Panc1 (cell line): ENCODE measurements around the gene LSMEM2. TPM values are rescaled to one million over a fixed set of nuclear protein-coding genes. Genes with fewer than 3 reads are reported as not detected.

ENCODE experiments used
- ATAC-seq: fragments of 200-7000 bp; cut with Tn5 transposase; 2 replicates; pipeline ENCODE4 v1.9.1; 2020; ENCODE audit warnings: mild to moderate bottlenecking, moderate library complexity
- BruUV-seq: library from RNA; stranded (reverse); fragments of 400-500 nt; replicated peaks from 2 replicates; lab custom pipeline; 2021; lab: Mats Ljungman, UMichigan
- CTCF ChIA-PET: fragments of 300-600 bp; sonication (Branson Sonifier 250); formaldehyde crosslinking; loops from one replicate; lab custom pipeline; 2022; ENCODE audit warnings: antibody characterized with exemption; lab: Charles Lee
- POLR2A ChIA-PET: fragments of 300-600 bp; sonication (Branson Sonifier 250); formaldehyde crosslinking; loops from one replicate; lab custom pipeline; 2022; ENCODE audit warnings: antibody characterized with exemption; lab: Charles Lee
- DNase-seq: peaks from one replicate; pipeline ENCODE4 v3.0.0-alpha.2; 2010; ENCODE audit warnings: low read depth, low spot score
- H3K27ac ChIP-seq: 2 replicates; pipeline ENCODE4 v1.5.1; 2011; ENCODE audit warnings: mild to moderate bottlenecking, low read length, inconsistent platforms
- H3K27me3 ChIP-seq: fragments of 200-500 bp; sonication (Bioruptor generic); 2 replicates; pipeline ENCODE4 v1.6.0; 2014; ENCODE audit warnings: low read length, inconsistent platforms; ENCODE audit not compliant: control insufficient read depth, insufficient read depth
- H3K36me3 ChIP-seq: fragments of 200-500 bp; sonication (Bioruptor generic); 2 replicates; pipeline ENCODE4 v1.5.1; 2014; ENCODE audit warnings: inconsistent platforms, mild to moderate bottlenecking, low read length, moderate library complexity; ENCODE audit not compliant: control insufficient read depth, insufficient read depth
- H3K4me1 ChIP-seq: 2 replicates; pipeline ENCODE4 v1.5.1; 2011; ENCODE audit warnings: inconsistent platforms, mild to moderate bottlenecking, low read length, moderate library complexity; ENCODE audit not compliant: control insufficient read depth, insufficient read depth
- H3K4me3 ChIP-seq, 2 experiments: 2 replicates each; pipeline ENCODE4 v1.5.1; 2011 to 2012; ENCODE audit warnings: low read depth in 2 of 2, low read length in 2 of 2, mild to moderate bottlenecking in 2 of 2, inconsistent platforms in 1 of 2, moderate library complexity in 1 of 2
- H3K9me3 ChIP-seq: fragments of 200-500 bp; sonication (Bioruptor generic); 2 replicates; pipeline ENCODE4 v1.5.1; 2014; ENCODE audit warnings: low read depth, mild to moderate bottlenecking, inconsistent platforms, low read length, moderate library complexity; ENCODE audit not compliant: control insufficient read depth, insufficient read depth
- CTCF ChIP-seq: fragments of 450-650 bp; IDR thresholded peaks from 2 replicates; pipeline ENCODE4 v1.5.1; 2017; ENCODE audit warnings: mild to moderate bottlenecking
- POLR2AphosphoS5 ChIP-seq: IDR thresholded peaks from 2 replicates; pipeline ENCODE4 v1.6.1; 2012; ENCODE audit warnings: mild to moderate bottlenecking, low read depth, low read length, moderate library complexity
- SIN3A ChIP-seq: IDR thresholded peaks from 2 replicates; pipeline ENCODE4 v1.6.1; 2012; ENCODE audit warnings: low read depth, mild to moderate bottlenecking, low read length, moderate library complexity, borderline replicate concordance; ENCODE audit not compliant: insufficient read depth
- TCF7L2 ChIP-seq: IDR thresholded peaks from 2 replicates; pipeline ENCODE4 v1.6.1; 2011; ENCODE audit warnings: mild to moderate bottlenecking, low read depth, low read length, inconsistent platforms
- in situ Hi-C: cut with HindIII; loops from 2 replicates; pipeline ENCODE4 v1.10.0; 2016; ENCODE audit warnings: low sequenced_read_pairs, low pct_unique_long_range_greater_than_20kb
- intact Hi-C: fragments of 100-400 bp; cut with micrococcal nuclease; formaldehyde crosslinking; loops from one replicate; pipeline ENCODE4 v1.10.0; 2022; ENCODE audit not compliant: unreplicated experiment
- total RNA-seq: library from RNA; stranded (reverse); gene quantifications from one replicate; pipeline ENCODE4 v1.2.1, GENCODE V29; 2021; ENCODE audit not compliant: unreplicated experiment
- TF ChIP-seq, protein P1 (sequence below), 2 experiments: IDR thresholded peaks; 2 replicates each; pipeline ENCODE4 v1.6.1; 2011 to 2012; ENCODE audit warnings: low read depth in 2 of 2, control low read depth in 1 of 2, low read length in 1 of 2, mild to moderate bottlenecking in 1 of 2, moderate library complexity in 1 of 2; ENCODE audit not compliant: insufficient read depth in 1 of 2

Gene LSMEM2
- total RNA-seq, 1 experiment from 2014 or later = not detected

DNA sequence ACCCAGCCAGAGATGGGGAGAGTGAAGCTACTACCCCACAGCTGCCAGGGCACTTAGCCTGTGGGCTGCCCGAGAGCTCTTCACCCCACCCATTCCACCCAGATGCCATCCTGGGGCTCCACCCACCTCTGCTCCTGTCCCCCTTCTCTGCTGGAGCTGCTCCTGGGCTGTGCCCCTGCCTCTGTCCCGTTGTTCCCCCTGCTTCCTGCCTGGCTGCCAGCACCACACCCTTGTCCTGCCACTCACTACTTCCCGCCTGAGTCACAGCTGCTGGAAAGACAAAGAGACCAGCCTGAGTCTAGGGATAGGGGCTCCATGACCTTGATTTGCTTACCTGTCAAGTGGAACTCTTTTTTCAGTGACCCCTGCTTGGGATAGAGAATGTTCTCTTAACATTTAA is 30.5 kb upstream of the LSMEM2 start:
- Histone ChIP-seq H3K4me3 (no peak overlapping the region), H3K9me3 (no peaks in the 10 kb centered on the region), H3K27ac (no peak overlapping the region), H3K27me3 (no peaks in the 10 kb centered on the region), H3K36me3 (no peaks in the 10 kb centered on the region), H3K4me1 (peaks cover 36% of the 10 kb centered on the region)
- ChIA-PET CTCF (no interaction called here), POLR2A (no interaction called here)
- no peak for TF ChIP-seq TCF7L2
- no peak for TF ChIP-seq SIN3A
- no peak for TF ChIP-seq POLR2AphosphoS5
- no peak for TF ChIP-seq CTCF
- TF ChIP-seq, protein P1, sequence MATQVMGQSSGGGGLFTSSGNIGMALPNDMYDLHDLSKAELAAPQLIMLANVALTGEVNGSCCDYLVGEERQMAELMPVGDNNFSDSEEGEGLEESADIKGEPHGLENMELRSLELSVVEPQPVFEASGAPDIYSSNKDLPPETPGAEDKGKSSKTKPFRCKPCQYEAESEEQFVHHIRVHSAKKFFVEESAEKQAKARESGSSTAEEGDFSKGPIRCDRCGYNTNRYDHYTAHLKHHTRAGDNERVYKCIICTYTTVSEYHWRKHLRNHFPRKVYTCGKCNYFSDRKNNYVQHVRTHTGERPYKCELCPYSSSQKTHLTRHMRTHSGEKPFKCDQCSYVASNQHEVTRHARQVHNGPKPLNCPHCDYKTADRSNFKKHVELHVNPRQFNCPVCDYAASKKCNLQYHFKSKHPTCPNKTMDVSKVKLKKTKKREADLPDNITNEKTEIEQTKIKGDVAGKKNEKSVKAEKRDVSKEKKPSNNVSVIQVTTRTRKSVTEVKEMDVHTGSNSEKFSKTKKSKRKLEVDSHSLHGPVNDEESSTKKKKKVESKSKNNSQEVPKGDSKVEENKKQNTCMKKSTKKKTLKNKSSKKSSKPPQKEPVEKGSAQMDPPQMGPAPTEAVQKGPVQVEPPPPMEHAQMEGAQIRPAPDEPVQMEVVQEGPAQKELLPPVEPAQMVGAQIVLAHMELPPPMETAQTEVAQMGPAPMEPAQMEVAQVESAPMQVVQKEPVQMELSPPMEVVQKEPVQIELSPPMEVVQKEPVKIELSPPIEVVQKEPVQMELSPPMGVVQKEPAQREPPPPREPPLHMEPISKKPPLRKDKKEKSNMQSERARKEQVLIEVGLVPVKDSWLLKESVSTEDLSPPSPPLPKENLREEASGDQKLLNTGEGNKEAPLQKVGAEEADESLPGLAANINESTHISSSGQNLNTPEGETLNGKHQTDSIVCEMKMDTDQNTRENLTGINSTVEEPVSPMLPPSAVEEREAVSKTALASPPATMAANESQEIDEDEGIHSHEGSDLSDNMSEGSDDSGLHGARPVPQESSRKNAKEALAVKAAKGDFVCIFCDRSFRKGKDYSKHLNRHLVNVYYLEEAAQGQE (IDR thresholded peaks at IDR 0.05; ENCODE audit: insufficient read depth in 1 of 2, low read depth in 2 of 2, low read length in 1 of 2) = no peak
- DNase-seq (no peak), ATAC-seq (no peak)
- BruUV-seq = no TSS peak
- intact Hi-C loops (no loop called here), in situ Hi-C loops (no loop called here)

- ATAC-seq (no peak), DNase-seq (no peak)
- in situ Hi-C loops = no loop called here
- POLR2A ChIA-PET = no interaction called here
- TF ChIP-seq, protein P1 (IDR thresholded peaks at IDR 0.05; ENCODE audit: insufficient read depth in 1 of 2, low read depth in 2 of 2, low read length in 1 of 2) = no peak
- no peak for TF ChIP-seq POLR2AphosphoS5
- no peak for TF ChIP-seq TCF7L2
- no peak for TF ChIP-seq SIN3A
- no peak for TF ChIP-seq CTCF
- Histone ChIP-seq H3K36me3 (no peaks in the 10 kb centered on the region), H3K4me3 (no peak overlapping the region), H3K27ac (no peak overlapping the region), H3K9me3 (no peaks in the 10 kb centered on the region), H3K4me1 (peaks cover 32% of the 10 kb centered on the region), H3K27me3 (no peaks in the 10 kb centered on the region)
- intact Hi-C loops = no loop called here
- CTCF ChIA-PET = no interaction called here
- BruUV-seq = no TSS peak
Measured at GRCh38 chr3:50249457-50249856, 29.4 kb upstream of the LSMEM2 start.
